ENCODE measurements around the gene LYPLA2.

GRCh38 chr1:23825762-23826522 is 35.0 kb downstream of the LYPLA2 start:
- TF ChIP-seq CTCF (IDR thresholded peaks at IDR 0.05 in 2 of 3, conservative IDR thresholded peaks at IDR 0.05 in 1 of 3; ENCODE audit: borderline replicate concordance in 1 of 3, insufficient read depth in 1 of 3, low read depth in 2 of 3, low read length in 2 of 3) (no peak), SRF (IDR thresholded peaks at IDR 0.05; ENCODE audit: low read depth) (no peak), EZH2phosphoT487 (IDR thresholded peaks at IDR 0.05; ENCODE audit: borderline replicate concordance) (no peak), POLR2AphosphoS5 (IDR thresholded peaks at IDR 0.05; ENCODE audit: low read depth, low read length) (no peak), YY1 (IDR thresholded peaks at IDR 0.05; ENCODE audit: extremely low read depth, insufficient replicate concordance, low read depth, low read length) (no peak), RAD21 (IDR thresholded peaks at IDR 0.05; ENCODE audit: low read depth) (no peak), CEBPB (IDR thresholded peaks at IDR 0.05; ENCODE audit: low read depth) (no peak), POLR2A (IDR thresholded peaks at IDR 0.05; ENCODE audit: borderline replicate concordance, extremely low read depth, insufficient read depth, insufficient read length) (no peak), EZH2 (IDR thresholded peaks at IDR 0.05) (no peak)
